Endothelial cell of umbilical vein (primary cell): ENCODE measurements around the gene ESRRB. TPM values are rescaled to one million over a fixed set of nuclear protein-coding genes. Genes with fewer than 3 reads are reported as not detected.

Source experiments
- BruUV-seq: library from RNA; stranded (reverse); fragments of 400-500 nt; replicated peaks from 2 replicates; lab custom pipeline; 2021; lab: Mats Ljungman, UMichigan
- CTCF ChIA-PET: fragments of 300-600, 350-600 bp; sonication (Branson Sonifier 250); formaldehyde crosslinking; loops from one replicate; lab custom pipeline; 2021; ENCODE audit warnings: antibody characterized with exemption, inconsistent platforms; lab: Charles Lee
- POLR2A ChIA-PET: fragments of 300-600, 350-600 bp; sonication (Branson Sonifier 250); formaldehyde crosslinking; loops from one replicate; lab custom pipeline; 2021; ENCODE audit warnings: antibody characterized with exemption, inconsistent platforms; lab: Charles Lee
- DNase-seq: peaks from one replicate; pipeline ENCODE4 v3.0.0-alpha.2; 2011; ENCODE audit warnings: low read depth, low spot score
- FAIRE-seq: peaks from 2 replicates; lab custom pipeline; 2011; peaks lifted over from hg19 to GRCh38; lab: Jason Lieb, UNC
- H2AFZ ChIP-seq: 2 replicates; pipeline ENCODE4 v1.6.0; 2012; ENCODE audit warnings: low read depth, low read length, control low read depth, inconsistent platforms
- H3K27ac ChIP-seq: 2 replicates; pipeline ENCODE4 v1.5.1; 2011; ENCODE audit warnings: low read depth, mild to moderate bottlenecking, control low read depth, low read length, moderate library complexity; ENCODE audit not compliant: insufficient read depth
- H3K27me3 ChIP-seq, 2 experiments: 2 replicates each; pipeline versions ENCODE4 v1.6.0 to v1.6.1; 2011; ENCODE audit warnings: low read length in 2 of 2, mixed read lengths in 1 of 2; ENCODE audit not compliant: control insufficient read depth in 2 of 2, insufficient read depth in 2 of 2
- H3K36me3 ChIP-seq, 2 experiments: 2 replicates in 1 of 2; 3 replicates in 1 of 2; pipeline ENCODE4 v1.5.1; 2011; ENCODE audit warnings: low read length in 2 of 2, mild to moderate bottlenecking in 1 of 2, moderate library complexity in 1 of 2; ENCODE audit not compliant: control insufficient read depth in 2 of 2, insufficient read depth in 2 of 2; ENCODE audit errors: extremely low read depth in 1 of 2
- H3K4me1 ChIP-seq: 3 replicates; pipeline ENCODE4 v1.5.1; 2011; ENCODE audit warnings: mild to moderate bottlenecking, low read length; ENCODE audit not compliant: control insufficient read depth, insufficient read depth; ENCODE audit errors: extremely low read depth
- H3K4me2 ChIP-seq: 2 replicates; pipeline ENCODE4 v1.6.1; 2011; ENCODE audit warnings: low read length, control low read depth, mixed read lengths; ENCODE audit not compliant: insufficient read depth
- H3K4me3 ChIP-seq, 3 experiments: fragments of 200-600 bp in 1 of 3; sonication (generic), shearing (Covaris generic) in 1 of 3; replicated peaks in 1 of 3; 2 replicates each; pipeline ENCODE4 v1.5.1; 2011 to 2016; ENCODE audit warnings: control low read depth in 3 of 3, low read length in 3 of 3, mild to moderate bottlenecking in 2 of 3, inconsistent platforms in 1 of 3, low read depth in 1 of 3, moderate library complexity in 1 of 3; ENCODE audit not compliant: insufficient read depth in 1 of 3
- H3K79me2 ChIP-seq: 2 replicates; pipeline ENCODE4 v1.6.0; 2012; ENCODE audit warnings: low read length, inconsistent platforms; ENCODE audit not compliant: control insufficient read depth, insufficient read depth
- H3K9ac ChIP-seq: replicated peaks from 2 replicates; pipeline ENCODE3; 2011; ENCODE audit warnings: low read length, control low read depth; ENCODE audit not compliant: insufficient read depth; ENCODE audit errors: extremely low read depth
- H3K9me1 ChIP-seq: replicated peaks from 3 replicates; pipeline ENCODE4 v1.6.0; 2011; ENCODE audit warnings: mild to moderate bottlenecking, low read length; ENCODE audit not compliant: control insufficient read depth, insufficient read depth; ENCODE audit errors: extremely low read depth
- H3K9me3 ChIP-seq: replicated peaks from 2 replicates; pipeline ENCODE4 v1.5.1; 2012; ENCODE audit warnings: low read length, inconsistent platforms; ENCODE audit not compliant: control insufficient read depth, insufficient read depth
- H4K20me1 ChIP-seq: replicated peaks from 2 replicates; pipeline ENCODE3; 2011; ENCODE audit warnings: mild to moderate bottlenecking, low read length; ENCODE audit not compliant: control insufficient read depth, insufficient read depth; ENCODE audit errors: extremely low read depth
- CTCF ChIP-seq, 2 donors: IDR thresholded peaks; 1 replicate in 1 of 2; 2 replicates in 1 of 2; pipeline ENCODE4 v1.5.1; 2011; ENCODE audit warnings: low read length in 2 of 2, mild to moderate bottlenecking in 2 of 2, moderate library complexity in 2 of 2, control low read depth in 1 of 2, inconsistent platforms in 1 of 2, low read depth in 1 of 2; ENCODE audit not compliant: insufficient read depth in 1 of 2; ENCODE audit errors: extremely low read depth in 1 of 2
- EZH2 ChIP-seq: IDR thresholded peaks from 2 replicates; pipeline ENCODE4 v1.6.1; 2012; ENCODE audit warnings: borderline replicate concordance, low read depth, mild to moderate bottlenecking, moderate library complexity, low read length, inconsistent platforms; ENCODE audit not compliant: severe bottlenecking
- FOS ChIP-seq: IDR thresholded peaks from 2 replicates; pipeline ENCODE4 v1.6.1; 2011; ENCODE audit warnings: mild to moderate bottlenecking, low read length, moderate library complexity, borderline replicate concordance; ENCODE audit not compliant: insufficient read depth
- GATA2 ChIP-seq: IDR thresholded peaks from 2 replicates; pipeline ENCODE4 v1.7.0; 2011; ENCODE audit warnings: low read depth, mild to moderate bottlenecking, moderate library complexity, mixed read lengths, low read length; ENCODE audit not compliant: insufficient read length, insufficient read depth
- JUN ChIP-seq: IDR thresholded peaks from 2 replicates; pipeline ENCODE4 v1.6.1; 2011; ENCODE audit warnings: borderline replicate concordance, low read depth; ENCODE audit not compliant: insufficient read length, insufficient read depth
- MAX ChIP-seq: IDR thresholded peaks from 2 replicates; pipeline ENCODE4 v1.6.1; 2011; ENCODE audit not compliant: insufficient read depth, insufficient read length
- MYC ChIP-seq: IDR thresholded peaks from one replicate; pipeline ENCODE4 v1.6.1; 2011; ENCODE audit warnings: mild to moderate bottlenecking, low read depth, low read length
- POLR2A ChIP-seq: IDR thresholded peaks from 2 replicates; pipeline ENCODE4 v1.6.1; 2012; ENCODE audit warnings: low read depth, mild to moderate bottlenecking, control low read depth, low read length
- POLR2AphosphoS5 ChIP-seq: IDR thresholded peaks from 2 replicates; pipeline ENCODE4 v1.6.1; 2012; ENCODE audit warnings: low read depth, mild to moderate bottlenecking, control low read depth, low read length, moderate library complexity; ENCODE audit not compliant: insufficient read depth
- dilution Hi-C: fragments of 300-500 bp; cut with MboI; formaldehyde crosslinking; loops from one replicate; pipeline ENCODE4 v1.15.0; 2019; ENCODE audit warnings: low sequenced_read_pairs; ENCODE audit not compliant: extremely low pct_ligation_motif_present
- intact Hi-C: fragments of 100-400 bp; cut with micrococcal nuclease; formaldehyde crosslinking; loops from one replicate; pipeline ENCODE4 v1.10.0; 2022
- polyA plus RNA-seq, 4 experiments: library from polyadenylated mRNA; depleted of rRNA in 3 of 4; stranded (reverse) in 3 of 4; unstranded in 1 of 4; fragments of >200 nt; gene quantifications; 2 replicates each; pipeline versions ENCODE4 v1.2.1 to v1.2.3, GENCODE V29; 2011 to 2012; ENCODE audit warnings: missing spikeins in 1 of 4
- total RNA-seq: library from RNA; stranded (reverse); gene quantifications from 2 replicates; pipeline ENCODE4 v1.2.3, GENCODE V29; 2021

The ESRRB gene
- total and polyA plus RNA-seq, 2 donors (not counting 3 experiments of a cell fraction or from before 2014, with no cell fraction given), result not detected

GRCh38 chr14:76550534-76550933 is 174.6 kb downstream of the ESRRB start:
- H3K9me1 ChIP-seq, result no peaks in the 10 kb centered on the region
- POLR2A ChIA-PET, result no interaction called here
- H2AFZ ChIP-seq, result no peak overlapping the region
- no peaks in the 10 kb centered on the region for H3K79me2 ChIP-seq
- FAIRE-seq (no peak), DNase-seq (no peak)
- H3K9ac ChIP-seq, result no peak overlapping the region
- CTCF ChIA-PET, result interaction anchor here (1.2 kb wide), 1 partner anchor 94 kb away, joined by 3 read pairs; no protein-coding TSS in a partner anchor
- intact Hi-C loops, result no loop called here
- H3K36me3 ChIP-seq, result no peaks in the 10 kb centered on the region
- TF ChIP-seq CTCF (IDR thresholded peaks at IDR 0.05; ENCODE audit: extremely low read depth in 1 of 2, insufficient read depth in 1 of 2, low read depth in 1 of 2, low read length in 2 of 2) (no peak), POLR2A (no peak)
- no peak overlapping the region for H3K27ac ChIP-seq
- BruUV-seq, result no TSS peak
- H4K20me1 ChIP-seq, result no peaks in the 10 kb centered on the region
- no peak overlapping the region for H3K4me3 ChIP-seq
- H3K9me3 ChIP-seq, result no peaks in the 10 kb centered on the region
- no peaks in the 10 kb centered on the region for H3K4me1 ChIP-seq
- H3K27me3 ChIP-seq, result peaks cover 0 to 2% of the 10 kb centered on the region in 2 experiments
- no peak overlapping the region for H3K4me2 ChIP-seq
- dilution Hi-C loops, result no loop called here

- H3K4me1 ChIP-seq, result no peaks in the 10 kb centered on the region
- ChIA-PET POLR2A (no interaction called here), CTCF (no interaction called here)
- peaks cover 0 to 2% of the 10 kb centered on the region in 2 experiments for H3K27me3 ChIP-seq
- no peak overlapping the region for H3K27ac ChIP-seq
- no peak overlapping the region for H3K4me2 ChIP-seq
- FAIRE-seq, result no peak
- no peaks in the 10 kb centered on the region for H3K79me2 ChIP-seq
- BruUV-seq, result no TSS peak
- TF ChIP-seq POLR2AphosphoS5 (no peak), EZH2 (no peak), GATA2 (no peak), FOS (no peak), MYC (no peak), POLR2A (no peak), JUN (no peak), MAX (no peak), CTCF (IDR thresholded peaks at IDR 0.05; ENCODE audit: extremely low read depth in 1 of 2, insufficient read depth in 1 of 2, low read depth in 1 of 2, low read length in 2 of 2) (no peak)
- H3K9me1 ChIP-seq, result no peaks in the 10 kb centered on the region
- dilution Hi-C loops, result no loop called here
- no peak for DNase-seq
- intact Hi-C loops, result no loop called here
- no peaks in the 10 kb centered on the region for H3K36me3 ChIP-seq
- no peaks in the 10 kb centered on the region for H3K9me3 ChIP-seq
- no peaks in the 10 kb centered on the region for H4K20me1 ChIP-seq
- no peak overlapping the region for H3K9ac ChIP-seq
- no peak overlapping the region for H2AFZ ChIP-seq
- H3K4me3 ChIP-seq, result no peak overlapping the region
These were observed 175.2 kb downstream of the ESRRB start for GRCh38 chr14:76551116-76551515.
